Measurements from ENCODE around the gene AGMO.

The AGMO gene

DNA sequence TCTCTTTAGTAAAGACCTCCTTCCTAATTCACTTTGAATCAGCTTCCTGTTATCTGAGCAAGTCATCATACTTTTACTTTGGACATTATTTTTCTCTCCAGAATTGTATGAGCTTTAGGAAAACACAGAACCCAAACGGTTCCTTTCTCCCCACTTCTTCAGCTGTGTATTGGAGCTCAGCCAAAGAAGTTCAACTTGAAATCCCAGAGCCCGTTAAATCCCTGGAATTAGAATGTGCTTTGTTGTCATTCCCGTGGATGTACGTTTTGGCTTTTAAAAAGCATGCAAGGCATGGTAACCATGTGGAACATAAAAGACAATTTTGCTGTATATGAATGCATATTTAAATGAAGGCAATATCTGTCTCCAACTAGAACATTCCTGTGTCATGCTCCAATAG is 46.6 kb downstream of the AGMO start:
- no peak overlapping the region for H3K4me2 ChIP-seq
- no peak overlapping the region for H3K9ac ChIP-seq
- no peaks in the 10 kb centered on the region for H3K4me1 ChIP-seq
- H3K27me3 ChIP-seq = no peaks in the 10 kb centered on the region
- no peaks in the 10 kb centered on the region for H4K20me1 ChIP-seq
- no peak for TF ChIP-seq Cebpa-rat (IDR thresholded peaks at IDR 0.05)
- peaks cover 0 to 4% (median 0%) of the 10 kb centered on the region in 11 experiments; a peak in 2 of 22 replicates for H3K9me3 ChIP-seq (replicated peaks in 1 of 11)
- H3K27ac ChIP-seq = no peak overlapping the region
- no peak overlapping the region for H3K4me3 ChIP-seq
- H3K36me3 ChIP-seq = no peaks in the 10 kb centered on the region

DNA sequence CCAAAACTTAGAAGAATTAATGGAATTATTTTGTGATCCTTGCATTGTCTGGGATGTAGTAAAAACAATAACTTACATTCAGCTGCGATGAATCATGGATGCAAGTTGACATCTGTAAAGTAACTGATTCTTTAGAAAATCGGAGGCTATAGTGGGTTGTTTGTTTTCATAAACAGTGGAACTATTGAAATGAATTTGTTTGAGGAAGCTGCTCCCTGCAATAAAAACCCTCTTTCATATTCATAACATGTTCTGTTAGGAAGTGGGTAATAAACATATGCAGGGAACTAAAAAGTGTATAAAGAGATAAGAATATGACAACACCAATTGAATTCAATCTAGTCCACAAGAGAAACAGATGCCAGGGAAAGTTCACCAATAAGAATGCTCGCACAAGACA is 53.6 kb downstream of the AGMO start:
- Histone ChIP-seq H3K9ac (no peak overlapping the region), H3K36me3 (no peaks in the 10 kb centered on the region), H3K27ac (no peak overlapping the region), H3K4me1 (no peaks in the 10 kb centered on the region), H3K27me3 (no peaks in the 10 kb centered on the region), H3K9me3 (replicated peaks in 1 of 11) (no peaks in the 10 kb centered on the region), H4K20me1 (no peaks in the 10 kb centered on the region), H3K4me2 (no peak overlapping the region), H3K4me3 (no peak overlapping the region)
- no peak for TF ChIP-seq Cebpa-rat (IDR thresholded peaks at IDR 0.05)

DNA sequence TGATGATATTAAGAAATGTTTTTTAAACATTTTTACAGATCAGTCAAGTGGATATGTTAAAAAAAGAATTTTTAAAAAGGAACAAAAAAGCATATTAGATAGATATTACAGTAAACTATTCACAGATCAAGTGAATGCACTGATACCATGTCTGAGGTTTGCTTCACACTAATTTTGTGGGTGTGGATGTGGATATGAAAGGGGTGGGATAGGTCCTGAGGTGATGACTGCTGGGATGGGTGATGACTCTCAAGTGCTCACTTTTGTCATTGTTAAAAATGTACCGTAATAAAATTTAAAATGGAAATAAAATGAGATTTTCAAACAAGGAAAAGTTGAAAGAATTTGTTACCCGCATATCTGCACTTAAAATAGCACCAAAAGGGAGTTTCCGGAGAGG is 54.1 kb downstream of the AGMO start:
- Histone ChIP-seq H3K27me3 (no peaks in the 10 kb centered on the region), H3K4me3 (no peak overlapping the region), H3K9me3 (replicated peaks in 1 of 11) (no peaks in the 10 kb centered on the region), H3K4me1 (no peaks in the 10 kb centered on the region), H4K20me1 (no peaks in the 10 kb centered on the region), H3K27ac (no peak overlapping the region), H3K36me3 (no peaks in the 10 kb centered on the region), H3K4me2 (no peak overlapping the region), H3K9ac (no peak overlapping the region)
- no peak for TF ChIP-seq Cebpa-rat (IDR thresholded peaks at IDR 0.05)

DNA sequence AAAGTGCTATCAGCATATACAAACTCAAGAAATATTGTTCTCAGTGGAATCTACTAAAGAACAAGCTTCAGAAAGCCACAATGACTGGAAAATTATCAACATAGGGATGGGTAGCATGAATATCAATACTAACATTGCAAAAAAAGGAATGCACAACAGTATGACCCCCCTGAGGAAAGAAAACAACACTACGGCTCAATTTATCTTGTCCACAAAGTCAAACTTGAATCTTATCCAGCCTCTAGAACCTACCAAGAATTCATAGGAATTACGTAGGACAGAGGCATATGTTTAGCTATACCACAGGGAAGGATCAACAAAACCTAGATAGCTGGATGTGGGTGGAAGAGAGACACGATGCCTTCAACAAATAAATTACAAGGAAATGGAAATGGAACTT is 54.6 kb downstream of the AGMO start:
- Histone ChIP-seq H3K4me3 (no peak overlapping the region), H3K27me3 (no peaks in the 10 kb centered on the region), H3K9me3 (replicated peaks in 1 of 11) (no peaks in the 10 kb centered on the region), H3K4me1 (no peaks in the 10 kb centered on the region), H3K27ac (no peak overlapping the region), H3K9ac (no peak overlapping the region), H3K36me3 (no peaks in the 10 kb centered on the region), H4K20me1 (no peaks in the 10 kb centered on the region), H3K4me2 (no peak overlapping the region)
- no peak for TF ChIP-seq Cebpa-rat (IDR thresholded peaks at IDR 0.05)

DNA sequence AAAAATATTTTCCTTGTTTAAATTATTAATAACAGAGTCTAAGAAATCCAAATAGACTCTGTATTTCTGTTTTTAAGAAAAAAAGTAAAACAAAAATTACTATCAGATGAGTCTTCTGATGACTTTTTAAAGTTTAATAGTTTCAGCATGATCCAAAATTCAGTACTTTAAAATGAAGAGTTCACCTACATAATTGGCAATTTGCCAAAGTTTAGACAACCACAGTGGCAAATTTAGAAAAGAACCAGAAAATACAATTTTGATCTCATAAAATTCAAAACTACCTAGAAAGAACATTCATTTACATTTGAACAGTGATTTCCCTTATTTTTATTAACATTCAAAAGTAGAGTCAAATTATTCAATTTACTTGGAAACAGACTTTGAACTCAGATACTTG is 56.1 kb downstream of the AGMO start:
- Histone ChIP-seq H3K36me3 (no peaks in the 10 kb centered on the region), H3K4me3 (no peak overlapping the region), H3K9me3 (replicated peaks in 1 of 11) (no peaks in the 10 kb centered on the region), H4K20me1 (no peaks in the 10 kb centered on the region), H3K9ac (no peak overlapping the region), H3K27ac (no peak overlapping the region), H3K27me3 (no peaks in the 10 kb centered on the region), H3K4me1 (no peaks in the 10 kb centered on the region), H3K4me2 (no peak overlapping the region)
- no peak for TF ChIP-seq Cebpa-rat (IDR thresholded peaks at IDR 0.05)

DNA sequence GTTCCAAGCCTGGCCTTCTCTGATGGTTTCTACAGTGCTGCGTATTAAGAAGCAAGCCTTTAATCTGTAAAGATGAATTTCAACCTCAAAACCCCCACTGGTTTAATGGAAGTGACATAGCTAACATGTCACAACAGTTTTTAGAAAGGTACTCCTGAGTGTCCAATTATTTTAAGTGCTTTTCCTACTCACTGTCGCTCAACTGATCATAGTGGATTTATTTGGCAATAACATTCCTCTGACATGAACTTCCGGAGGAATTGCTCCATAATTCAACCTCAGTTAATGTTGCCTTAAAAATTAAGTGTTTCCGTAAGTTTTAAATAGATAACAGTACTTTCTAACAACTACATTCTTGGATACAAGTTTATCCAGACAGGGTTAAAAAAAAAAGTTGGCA is 57.5 kb downstream of the AGMO start:
- no peak overlapping the region for H3K27ac ChIP-seq
- H3K9ac ChIP-seq = no peak overlapping the region
- H3K9me3 ChIP-seq (replicated peaks in 1 of 11) = no peaks in the 10 kb centered on the region
- no peak overlapping the region for H3K4me2 ChIP-seq
- H3K4me1 ChIP-seq = no peaks in the 10 kb centered on the region
- H3K27me3 ChIP-seq = no peaks in the 10 kb centered on the region
- no peak for TF ChIP-seq Cebpa-rat (IDR thresholded peaks at IDR 0.05)
- H3K4me3 ChIP-seq = no peak overlapping the region
- H3K36me3 ChIP-seq = no peaks in the 10 kb centered on the region
- H4K20me1 ChIP-seq = no peaks in the 10 kb centered on the region

DNA sequence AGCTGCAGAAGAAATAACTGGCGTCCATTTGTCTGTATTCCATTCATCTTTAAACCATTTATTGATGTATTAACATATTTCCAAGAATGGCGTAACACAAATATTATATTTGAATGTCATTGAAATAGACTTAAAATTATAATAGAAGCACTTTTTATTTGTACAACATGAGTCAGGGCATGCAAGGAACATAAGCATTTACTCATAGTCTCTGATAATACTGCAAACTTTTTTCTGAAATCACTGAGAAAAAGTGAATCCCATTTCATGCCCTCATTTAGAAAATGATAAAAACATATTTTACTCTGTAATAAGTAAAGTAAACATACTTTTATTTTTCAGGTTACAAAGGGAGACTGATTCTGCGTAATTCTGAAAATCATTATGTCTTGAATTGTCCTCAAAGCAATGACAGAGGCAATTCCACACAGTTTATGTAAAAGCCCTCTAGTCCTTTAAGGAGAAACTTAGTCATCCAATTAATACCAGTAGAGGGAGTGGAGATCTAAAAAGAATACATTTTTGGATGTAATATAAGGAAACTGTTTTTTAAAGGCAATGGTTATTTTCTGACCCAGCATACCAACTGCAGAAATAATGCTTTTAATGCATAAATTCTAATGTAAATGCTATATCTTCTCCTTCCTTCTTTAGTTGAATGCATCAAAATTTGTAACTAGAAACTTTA is 58.1 kb downstream of the AGMO start:
- Histone ChIP-seq H3K27ac (no peak overlapping the region), H3K9me3 (replicated peaks in 1 of 11) (no peaks in the 10 kb centered on the region), H3K9ac (no peak overlapping the region), H3K4me2 (no peak overlapping the region), H3K36me3 (no peaks in the 10 kb centered on the region), H3K27me3 (no peaks in the 10 kb centered on the region), H3K4me3 (no peak overlapping the region), H4K20me1 (no peaks in the 10 kb centered on the region), H3K4me1 (no peaks in the 10 kb centered on the region)
- no peak for TF ChIP-seq Cebpa-rat (IDR thresholded peaks at IDR 0.05)

DNA sequence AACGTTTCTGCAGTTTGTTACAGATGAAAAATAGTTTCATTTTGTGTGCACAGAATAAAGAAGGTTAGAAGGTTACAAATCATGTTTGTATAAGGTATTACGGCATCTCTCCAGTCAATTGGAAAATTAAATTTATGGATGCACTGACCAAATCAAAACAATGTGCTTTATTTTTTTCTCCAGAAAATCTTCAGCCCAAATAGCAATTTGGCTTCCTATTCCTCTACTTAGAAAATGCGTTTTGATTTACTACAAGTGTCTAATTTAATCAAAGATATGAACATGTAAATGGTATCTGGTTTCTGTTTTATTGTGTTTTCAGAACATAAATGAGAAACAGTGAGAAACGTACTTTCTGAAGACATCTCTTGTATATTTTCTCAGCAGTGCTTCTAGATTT is 63.4 kb downstream of the AGMO start:
- TF ChIP-seq Cebpa-rat (IDR thresholded peaks at IDR 0.05) = no peak
- H3K9me3 ChIP-seq (replicated peaks in 1 of 11) = no peaks in the 10 kb centered on the region
- H3K27ac ChIP-seq = no peak overlapping the region
- H3K9ac ChIP-seq = no peak overlapping the region
- no peak overlapping the region for H3K4me2 ChIP-seq
- H3K4me1 ChIP-seq = no peaks in the 10 kb centered on the region
- no peak overlapping the region for H3K4me3 ChIP-seq
- no peaks in the 10 kb centered on the region for H3K36me3 ChIP-seq
- no peaks in the 10 kb centered on the region for H3K27me3 ChIP-seq
- no peaks in the 10 kb centered on the region for H4K20me1 ChIP-seq

DNA sequence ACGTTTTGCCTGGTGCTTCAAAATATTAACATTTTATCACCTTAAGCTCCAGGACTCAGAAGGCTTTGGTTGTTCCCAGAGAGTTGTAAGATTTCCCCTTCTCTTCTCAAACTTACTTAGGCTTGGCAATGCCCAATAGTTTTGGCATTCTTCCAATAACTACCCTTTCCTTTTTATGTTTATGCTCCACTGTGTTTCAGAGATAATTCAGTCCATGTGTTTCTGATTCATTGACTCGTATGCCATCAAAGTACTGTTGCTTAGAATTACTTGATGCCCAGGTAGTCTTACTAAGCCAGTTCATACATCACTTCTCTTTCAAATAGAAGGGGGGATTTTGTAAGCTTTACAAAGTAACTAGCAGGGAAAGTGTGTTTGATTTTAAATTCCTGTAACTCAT is 66.6 kb downstream of the AGMO start:
- no peak overlapping the region for H3K4me3 ChIP-seq
- H3K27me3 ChIP-seq = no peaks in the 10 kb centered on the region
- H3K27ac ChIP-seq = no peak overlapping the region
- no peaks in the 10 kb centered on the region for H3K9me3 ChIP-seq (replicated peaks in 1 of 11)
- no peak overlapping the region for H3K9ac ChIP-seq
- H3K4me1 ChIP-seq = 0 out of 20 replicates have a peak, but pooled peaks cover 0 to 5% (median 0%) of the 10 kb centered on the region in 10 experiments
- H3K4me2 ChIP-seq = no peak overlapping the region
- TF ChIP-seq Cebpa-rat (IDR thresholded peaks at IDR 0.05) = no peak
- H4K20me1 ChIP-seq = no peaks in the 10 kb centered on the region
- no peaks in the 10 kb centered on the region for H3K36me3 ChIP-seq

DNA sequence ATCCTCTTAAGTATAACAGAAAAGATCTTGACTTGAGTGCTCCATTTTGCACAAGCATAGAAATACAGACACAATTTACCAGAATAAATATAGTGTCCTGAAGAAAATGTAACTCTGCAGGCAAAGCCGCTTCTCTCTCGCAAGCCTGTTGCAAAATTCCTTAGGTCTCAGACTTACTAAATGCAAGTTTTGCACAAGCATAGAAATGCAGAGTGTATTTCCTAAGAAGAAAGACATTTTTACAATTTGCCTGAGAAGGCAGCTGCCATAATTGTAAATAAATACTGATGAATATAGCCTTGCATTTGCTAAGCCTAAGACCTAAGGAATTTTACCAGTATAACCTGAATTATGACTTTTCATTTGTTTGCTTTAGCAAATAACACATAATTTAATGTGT is 67.1 kb downstream of the AGMO start:
- Histone ChIP-seq H3K4me2 (no peak overlapping the region), H3K4me1 (0 out of 20 replicates have a peak, but pooled peaks cover 0 to 5% (median 0%) of the 10 kb centered on the region in 10 experiments), H3K9ac (no peak overlapping the region), H3K4me3 (no peak overlapping the region), H3K27ac (no peak overlapping the region), H3K27me3 (no peaks in the 10 kb centered on the region), H3K9me3 (replicated peaks in 1 of 11) (no peaks in the 10 kb centered on the region), H4K20me1 (no peaks in the 10 kb centered on the region), H3K36me3 (no peaks in the 10 kb centered on the region)
- no peak for TF ChIP-seq Cebpa-rat (IDR thresholded peaks at IDR 0.05)
